Neural crest cell (in vitro differentiated cells): ENCODE data around the gene CDK14. TPM values are rescaled to one million over a fixed set of nuclear protein-coding genes. Genes with fewer than 3 reads are reported as not detected.

Experiments
- DNase-seq: peaks from one replicate; pipeline ENCODE4 v3.0.0; 2021; ENCODE audit warnings: low read depth, mixed read lengths, low spot score
- H3K27ac Mint-ChIP-seq: one replicate; pipeline ENCODE4 v1.8.0; 2021; ENCODE audit warnings: mild to moderate bottlenecking, mixed read lengths; ENCODE audit not compliant: unreplicated experiment
- H3K27me3 Mint-ChIP-seq: 2 replicates; pipeline ENCODE4 v1.8.0; 2021; ENCODE audit warnings: low read depth, mild to moderate bottlenecking, mixed read lengths
- H3K36me3 Mint-ChIP-seq: 2 replicates; pipeline ENCODE4 v1.8.0; 2021; ENCODE audit warnings: low read depth, mild to moderate bottlenecking, mixed read lengths
- H3K4me1 Mint-ChIP-seq: 2 replicates; pipeline ENCODE4 v1.8.0; 2021; ENCODE audit warnings: mixed read lengths
- H3K4me3 Mint-ChIP-seq: one replicate; pipeline ENCODE4 v1.8.0; 2021; ENCODE audit warnings: mild to moderate bottlenecking, mixed read lengths
- H3K9me3 Mint-ChIP-seq: 2 replicates; pipeline ENCODE4 v1.8.0; 2021; ENCODE audit warnings: mixed read lengths
- total RNA-seq: library from RNA; stranded (reverse); gene quantifications from 2 replicates; pipeline ENCODE4 v1.2.1, GENCODE V29; 2021
- TF ChIP-seq, protein P1 (sequence below): fragments of 200-600 bp; sonication (generic); conservative IDR thresholded peaks from 2 replicates; pipeline ENCODE4 v1.5.0; 2021; ENCODE audit warnings: antibody characterized with exemption, mild to moderate bottlenecking

The CDK14 gene
- total RNA-seq, 1 donor from 2014 or later, result 49.6 TPM

- H3K4me1 Mint-ChIP-seq, result peaks cover 30% of the 10 kb centered on the region
- TF ChIP-seq, protein P1, sequence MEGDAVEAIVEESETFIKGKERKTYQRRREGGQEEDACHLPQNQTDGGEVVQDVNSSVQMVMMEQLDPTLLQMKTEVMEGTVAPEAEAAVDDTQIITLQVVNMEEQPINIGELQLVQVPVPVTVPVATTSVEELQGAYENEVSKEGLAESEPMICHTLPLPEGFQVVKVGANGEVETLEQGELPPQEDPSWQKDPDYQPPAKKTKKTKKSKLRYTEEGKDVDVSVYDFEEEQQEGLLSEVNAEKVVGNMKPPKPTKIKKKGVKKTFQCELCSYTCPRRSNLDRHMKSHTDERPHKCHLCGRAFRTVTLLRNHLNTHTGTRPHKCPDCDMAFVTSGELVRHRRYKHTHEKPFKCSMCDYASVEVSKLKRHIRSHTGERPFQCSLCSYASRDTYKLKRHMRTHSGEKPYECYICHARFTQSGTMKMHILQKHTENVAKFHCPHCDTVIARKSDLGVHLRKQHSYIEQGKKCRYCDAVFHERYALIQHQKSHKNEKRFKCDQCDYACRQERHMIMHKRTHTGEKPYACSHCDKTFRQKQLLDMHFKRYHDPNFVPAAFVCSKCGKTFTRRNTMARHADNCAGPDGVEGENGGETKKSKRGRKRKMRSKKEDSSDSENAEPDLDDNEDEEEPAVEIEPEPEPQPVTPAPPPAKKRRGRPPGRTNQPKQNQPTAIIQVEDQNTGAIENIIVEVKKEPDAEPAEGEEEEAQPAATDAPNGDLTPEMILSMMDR, result no peak
- H3K4me3 Mint-ChIP-seq, result no peak overlapping the region
- DNase-seq, result no peak
- no peaks in the 10 kb centered on the region for H3K27me3 Mint-ChIP-seq
- no peaks in the 10 kb centered on the region for H3K9me3 Mint-ChIP-seq
- no peak overlapping the region for H3K27ac Mint-ChIP-seq
- no peaks in the 10 kb centered on the region for H3K36me3 Mint-ChIP-seq
Observed at GRCh38 chr7:90706072-90706716, 110.1 kb downstream of the CDK14 start.

GRCh38 chr7:90708841-90709317 is 112.8 kb downstream of the CDK14 start:
- Mint-ChIP-seq H3K27ac (no peak overlapping the region), H3K36me3 (no peaks in the 10 kb centered on the region), H3K4me1 (peaks cover 31% of the 10 kb centered on the region), H3K4me3 (no peak overlapping the region), H3K27me3 (no peaks in the 10 kb centered on the region), H3K9me3 (no peaks in the 10 kb centered on the region)
- TF ChIP-seq, protein P1, result peak; percentile 66
- DNase-seq, result peak; percentile 17

GRCh38 chr7:90709501-90710465 is 113.7 kb downstream of the CDK14 start:
- TF ChIP-seq, protein P1, result no peak
- Mint-ChIP-seq H3K4me1 (peaks cover 37% of the 10 kb centered on the region), H3K27me3 (no peaks in the 10 kb centered on the region), H3K36me3 (no peaks in the 10 kb centered on the region), H3K4me3 (no peak overlapping the region), H3K27ac (peak overlapping the region; percentile 32), H3K9me3 (no peaks in the 10 kb centered on the region)
- DNase-seq, result no peak

- no peaks in the 10 kb centered on the region for H3K36me3 Mint-ChIP-seq
- no peak overlapping the region for H3K4me3 Mint-ChIP-seq
- peaks cover 43% of the 10 kb centered on the region for H3K4me1 Mint-ChIP-seq
- H3K27me3 Mint-ChIP-seq, result no peaks in the 10 kb centered on the region
- DNase-seq, result no peak
- TF ChIP-seq, protein P1, result no peak
- no peaks in the 10 kb centered on the region for H3K9me3 Mint-ChIP-seq
- H3K27ac Mint-ChIP-seq, result no peak overlapping the region
Observed at GRCh38 chr7:90710466-90710850, 114.3 kb downstream of the CDK14 start.

GRCh38 chr7:90713628-90714027 is 117.5 kb downstream of the CDK14 start:
- TF ChIP-seq, protein P1, result no peak
- peaks cover 53% of the 10 kb centered on the region for H3K4me1 Mint-ChIP-seq
- H3K4me3 Mint-ChIP-seq, result no peak overlapping the region
- H3K36me3 Mint-ChIP-seq, result no peaks in the 10 kb centered on the region
- no peaks in the 10 kb centered on the region for H3K27me3 Mint-ChIP-seq
- H3K27ac Mint-ChIP-seq, result no peak overlapping the region
- DNase-seq, result no peak
- no peaks in the 10 kb centered on the region for H3K9me3 Mint-ChIP-seq
